B cell (primary cell): Measurements from ENCODE around the gene SLC47A2. TPM values are rescaled to one million over a fixed set of nuclear protein-coding genes. Genes with fewer than 3 reads are reported as not detected.

Experiments
- ATAC-seq: fragments of 200-7000 bp; cut with Tn5 transposase; one replicate; pipeline ENCODE4 v1.10.0; 2021; ENCODE audit warnings: low read depth, mild to moderate bottlenecking, moderate number of reproducible peaks, moderate library complexity
- CTCF ChIA-PET: fragments of 350-600 bp; sonication (Branson Sonifier 250); formaldehyde crosslinking; loops from one replicate; lab custom pipeline; 2021; ENCODE audit warnings: antibody characterized with exemption, inconsistent platforms; lab: Charles Lee
- POLR2A ChIA-PET: fragments of 350-600 bp; sonication (Branson Sonifier 250); formaldehyde crosslinking; loops from one replicate; lab custom pipeline; 2021; ENCODE audit warnings: antibody characterized with exemption; lab: Charles Lee
- DNase-seq: peaks from one replicate; pipeline ENCODE4 v3.0.0; 2013
- H2AFZ ChIP-seq: 2 replicates; pipeline ENCODE4 v1.6.1; 2012; ENCODE audit warnings: mild to moderate bottlenecking, low read depth, low read length; ENCODE audit not compliant: insufficient read depth, poor library complexity, severe bottlenecking
- H3K27ac ChIP-seq, 2 donors: 1 replicate in 1 of 2; 2 replicates in 1 of 2; pipeline ENCODE4 v1.5.1; 2012 to 2013; ENCODE audit warnings: low read length in 2 of 2, mild to moderate bottlenecking in 2 of 2, moderate library complexity in 1 of 2
- H3K27me3 ChIP-seq, 4 experiments: fragments of 200-600 bp in 1 of 4; sonication (generic) in 1 of 4; replicated peaks in 1 of 4; 1 replicate in 2 of 4; 2 replicates in 2 of 4; pipeline versions ENCODE4 v1.6.1 to v1.7.0; 2013 to 2016; ENCODE audit warnings: low read length in 3 of 4, mild to moderate bottlenecking in 2 of 4, mixed read lengths in 1 of 4, moderate library complexity in 1 of 4; ENCODE audit not compliant: insufficient read depth in 4 of 4, control insufficient read depth in 3 of 4; ENCODE audit errors: control extremely low read depth in 1 of 4
- H3K36me3 ChIP-seq, 2 experiments: replicated peaks in 1 of 2; 1 replicate in 1 of 2; 2 replicates in 1 of 2; pipeline versions ENCODE4 v1.6.1 to v1.7.1; 2013; ENCODE audit warnings: low read length in 1 of 2; ENCODE audit not compliant: insufficient read depth in 2 of 2, control insufficient read depth in 1 of 2; ENCODE audit errors: control extremely low read depth in 1 of 2, extremely low read depth in 1 of 2
- H3K4me1 ChIP-seq, 2 donors: fragments of 200-600 bp in 1 of 2; sonication (generic) in 1 of 2; 1 replicate in 1 of 2; 2 replicates in 1 of 2; pipeline versions ENCODE4 v1.5.1 to v1.6.1; 2013 to 2017; ENCODE audit warnings: low read length in 2 of 2; ENCODE audit not compliant: control insufficient read depth in 2 of 2, insufficient read depth in 2 of 2
- H3K4me2 ChIP-seq: replicated peaks from 2 replicates; pipeline ENCODE3; 2012; ENCODE audit warnings: mild to moderate bottlenecking, low read depth, low read length; ENCODE audit not compliant: poor library complexity, severe bottlenecking
- H3K4me3 ChIP-seq, 5 experiments: fragments of 200-600 bp in 1 of 5; sonication (generic) in 1 of 5; 1 replicate in 3 of 5; 2 replicates in 2 of 5; pipeline versions ENCODE4 v1.5.1 to v1.7.0; 2011 to 2016; ENCODE audit warnings: low read length in 4 of 5, mild to moderate bottlenecking in 4 of 5, low read depth in 2 of 5, control low read depth in 1 of 5, moderate library complexity in 1 of 5; ENCODE audit not compliant: insufficient read depth in 1 of 5; ENCODE audit errors: control extremely low read depth in 1 of 5, extremely low read depth in 1 of 5
- H3K79me2 ChIP-seq: fragments of 200-600 bp; sonication (generic); one replicate; pipeline ENCODE4 v1.6.0; 2016; ENCODE audit warnings: low read length; ENCODE audit not compliant: control insufficient read depth, insufficient read depth
- H3K9ac ChIP-seq: fragments of 200-600 bp; sonication (generic); 2 replicates; pipeline ENCODE4 v1.6.1; 2017; ENCODE audit warnings: mild to moderate bottlenecking, low read length, moderate library complexity
- H3K9me3 ChIP-seq, 3 donors: one replicate each; pipeline versions ENCODE4 v1.6.1 to v1.7.1; 2013; ENCODE audit warnings: low read length in 2 of 3; ENCODE audit not compliant: control insufficient read depth in 2 of 3, insufficient read depth in 1 of 3; ENCODE audit errors: control extremely low read depth in 1 of 3
- H4K20me1 ChIP-seq: 2 replicates; pipeline ENCODE4 v1.6.0; 2012; ENCODE audit warnings: mild to moderate bottlenecking, low read length; ENCODE audit not compliant: insufficient read depth, control insufficient read depth, poor library complexity, severe bottlenecking
- H3K27ac Mint-ChIP-seq: one replicate; pipeline ENCODE4 v1.8.0; 2021; ENCODE audit warnings: mixed read lengths
- H3K27me3 Mint-ChIP-seq: one replicate; pipeline ENCODE4 v1.8.0; 2021; ENCODE audit warnings: mixed read lengths
- H3K4me1 Mint-ChIP-seq: one replicate; pipeline ENCODE4 v1.8.0; 2021; ENCODE audit warnings: mixed read lengths
- H3K4me3 Mint-ChIP-seq: one replicate; pipeline ENCODE4 v1.8.0; 2021; ENCODE audit warnings: mixed read lengths
- H3K9me3 Mint-ChIP-seq: one replicate; pipeline ENCODE4 v1.8.0; 2022; ENCODE audit warnings: mixed read lengths; ENCODE audit not compliant: insufficient read depth
- CTCF ChIP-seq: fragments of 200-600 bp; IDR thresholded peaks from one replicate; pipeline ENCODE4 v1.8.0; 2022; ENCODE audit warnings: antibody characterized with exemption, mild to moderate bottlenecking
- EZH2 ChIP-seq: IDR thresholded peaks from 2 replicates; pipeline ENCODE4 v1.6.1; 2012; ENCODE audit warnings: borderline replicate concordance, low read depth, mild to moderate bottlenecking, moderate library complexity, low read length; ENCODE audit not compliant: insufficient read depth, poor library complexity, severe bottlenecking
- WGBS: methylation state at CpG from one replicate; pipeline ENCODE4 v1.1.5; 2013; ENCODE audit warnings: missing lambda C conversion rate; ENCODE audit not compliant: insufficient coverage; 5-methylcytosine and 5-hydroxymethylcytosine counted together
- intact Hi-C: fragments of 100-400 bp; cut with micrococcal nuclease; formaldehyde crosslinking; loops from one replicate; pipeline ENCODE4 v1.10.0; 2022
- polyA plus RNA-seq: library from polyadenylated mRNA; depleted of rRNA; stranded (reverse); fragments of >200 nt; gene quantifications from 2 replicates; pipeline ENCODE4 v1.2.3, GENCODE V29; 2012
- total RNA-seq, 2 donors: library from RNA; stranded (reverse); fragments of 120-200 nt in 1 of 2; gene quantifications; 1 replicate in 1 of 2; 2 replicates in 1 of 2; pipeline versions ENCODE4 v1.2.3 to v1.2.4, GENCODE V29; 2013 to 2022

SLC47A2 gene
- total and polyA plus RNA-seq, 2 donors (not counting 1 experiment from before 2014, with no cell fraction given), result not detected

DNA sequence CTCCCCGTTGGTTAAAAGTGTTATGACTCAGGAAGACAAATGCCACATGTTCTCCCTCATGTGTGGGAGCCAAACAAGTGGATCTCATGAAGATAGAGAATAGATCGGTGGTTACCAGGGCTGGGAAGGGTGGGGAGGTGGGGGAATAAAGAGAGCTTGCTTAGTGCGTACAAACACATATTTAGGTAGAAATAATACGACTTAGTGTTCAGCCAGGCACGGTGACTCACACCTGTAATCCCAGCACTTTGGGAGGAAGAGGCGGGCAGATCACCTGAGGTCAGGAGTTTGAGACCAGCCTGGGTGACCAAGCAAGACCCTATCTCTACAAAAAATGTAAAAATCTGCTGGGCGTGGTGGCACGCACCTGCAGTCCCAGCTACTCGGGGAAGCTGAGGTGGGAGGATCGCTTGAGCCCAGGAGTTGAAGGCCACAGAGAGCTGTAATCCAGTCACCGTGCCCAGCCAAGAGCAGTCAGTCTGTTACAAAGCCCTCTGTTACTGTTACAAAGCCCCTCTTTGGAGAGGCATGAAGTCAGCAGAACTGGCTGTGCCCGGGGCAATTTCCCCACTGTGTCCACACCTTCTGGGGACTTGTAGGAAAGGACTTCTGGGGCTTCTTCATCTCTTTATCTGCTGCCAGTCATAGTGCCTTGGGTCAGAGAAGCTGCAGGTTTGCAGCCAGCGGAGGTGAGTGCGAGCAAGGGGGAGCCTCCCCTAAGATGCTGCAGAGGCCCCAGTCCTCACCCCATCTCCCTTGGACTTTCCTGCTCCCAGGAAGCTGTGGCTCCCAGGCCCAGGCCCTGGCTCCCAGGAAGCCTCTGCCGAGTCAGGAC is 36.0 kb upstream of the SLC47A2 start:
- Mint-ChIP-seq H3K4me1 (peaks cover 41% of the 10 kb centered on the region), H3K27ac (no peak overlapping the region), H3K9me3 (no peaks in the 10 kb centered on the region), H3K27me3 (peaks cover 10% of the 10 kb centered on the region), H3K4me3 (no peak overlapping the region)
- Histone ChIP-seq H3K4me3 (no peak overlapping the region), H3K36me3 (no peaks in the 10 kb centered on the region), H3K4me2 (no peak overlapping the region), H3K9ac (no peak overlapping the region), H2AFZ (no peak overlapping the region), H3K4me1 (peaks cover 19 to 31% of the 10 kb centered on the region in 2 donors), H3K79me2 (no peaks in the 10 kb centered on the region), H3K27ac (no peak overlapping the region), H4K20me1 (no peaks in the 10 kb centered on the region), H3K9me3 (no peaks in the 10 kb centered on the region), H3K27me3 (peaks cover 0 to 2% (median 0%) of the 10 kb centered on the region in 4 experiments)
- 82% methylated on average over 12 of the region's 15 CpGs for WGBS
- ATAC-seq (no peak), DNase-seq (no peak)
- ChIA-PET POLR2A (interaction anchor here (0.7 kb wide), 1 partner anchor 377 kb away, joined by 9 read pairs; no protein-coding TSS in a partner anchor), CTCF (interaction anchor here (3.5 to 5.4 kb wide), 3 partner anchors 8 to 15 kb away, joined by 12 to 32 read pairs (median 29); no protein-coding TSS in a partner anchor)
- intact Hi-C loops, result no loop called here
- TF ChIP-seq EZH2 (no peak), CTCF (no peak)

DNA sequence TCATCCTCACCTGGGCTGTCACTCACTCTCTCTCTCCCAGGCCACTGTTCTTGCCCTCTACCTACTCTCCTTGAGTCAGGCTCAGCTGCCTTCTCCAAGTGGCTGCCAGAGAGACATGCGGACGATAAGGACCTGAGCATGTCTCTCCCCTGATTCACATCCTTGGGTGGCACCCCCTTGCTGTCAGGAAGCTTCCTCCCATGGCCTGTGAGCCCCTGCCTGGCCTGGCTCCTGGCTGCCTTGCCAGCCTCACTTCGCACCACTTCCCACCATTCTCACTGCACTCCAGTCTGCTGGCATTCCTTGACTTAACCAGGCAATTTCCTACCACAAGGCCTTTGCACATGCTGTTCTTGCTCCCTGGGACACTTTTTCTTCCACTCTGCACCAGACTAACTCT is 34.5 kb upstream of the SLC47A2 start:
- no peak overlapping the region for H3K4me3 Mint-ChIP-seq
- POLR2A ChIA-PET, result no interaction called here
- intact Hi-C loops, result no loop called here
- 98% methylated on average over 3 of the region's 3 CpGs for WGBS
- H3K4me3 ChIP-seq, result no peak overlapping the region
- no peaks in the 10 kb centered on the region for H3K9me3 Mint-ChIP-seq
- TF ChIP-seq EZH2, result no peak
- no peak for TF ChIP-seq CTCF
- H2AFZ ChIP-seq, result no peak overlapping the region
- H3K79me2 ChIP-seq, result no peaks in the 10 kb centered on the region
- CTCF ChIA-PET, result interaction anchor here (1.0 to 1.3 kb wide), 2 partner anchors 9 to 12 kb away, joined by 3 to 5 read pairs; no protein-coding TSS in a partner anchor
- DNase-seq, result no peak
- no peaks in the 10 kb centered on the region for H3K9me3 ChIP-seq
- no peak overlapping the region for H3K9ac ChIP-seq
- no peak overlapping the region for H3K4me2 ChIP-seq
- no peak overlapping the region for H3K27ac ChIP-seq
- ATAC-seq, result no peak
- peaks cover 31% of the 10 kb centered on the region for H3K4me1 Mint-ChIP-seq
- H3K36me3 ChIP-seq, result no peaks in the 10 kb centered on the region
- peaks cover 15 to 27% of the 10 kb centered on the region in 2 donors for H3K4me1 ChIP-seq
- no peak overlapping the region for H3K27ac Mint-ChIP-seq
- no peaks in the 10 kb centered on the region for H4K20me1 ChIP-seq
- peaks cover 0 to 2% (median 0%) of the 10 kb centered on the region in 4 experiments for H3K27me3 ChIP-seq
- H3K27me3 Mint-ChIP-seq, result peaks cover 10% of the 10 kb centered on the region
